H1 (cell line): ENCODE measurements around the gene ING1. TPM values are rescaled to one million over a fixed set of nuclear protein-coding genes. Genes with fewer than 3 reads are reported as not detected.
A peak's percentile ranks its signal among the peaks of the same experiment; 100 is the strongest.

ENCODE experiments used
- CBX8 ChIP-seq: fragments of 300-800, 300-1000 bp; sonication (generic); IDR thresholded peaks from 2 replicates; pipeline ENCODE4 v1.7.1; 2016; ENCODE audit warnings: low read depth, low read length, borderline replicate concordance
- CHD7 ChIP-seq: fragments of 300-600 bp; sonication (generic); IDR thresholded peaks from 2 replicates; pipeline ENCODE4 v1.7.1; 2012; ENCODE audit warnings: low read length, moderate library complexity, mild to moderate bottlenecking, inconsistent platforms; ENCODE audit not compliant: insufficient replicate concordance
- JUN ChIP-seq: IDR thresholded peaks from 2 replicates; pipeline ENCODE4 v1.6.1; 2011; ENCODE audit warnings: low read depth, mild to moderate bottlenecking, improper control_type of control experiment, low read length
- RAD21 ChIP-seq, 2 experiments: IDR thresholded peaks in 1 of 2; conservative IDR thresholded peaks in 1 of 2; 2 replicates each; pipeline ENCODE4 v1.6.1; 2011; ENCODE audit warnings: low read depth in 2 of 2, low read length in 2 of 2, improper control_type of control experiment in 1 of 2, inconsistent platforms in 1 of 2, mild to moderate bottlenecking in 1 of 2, moderate library complexity in 1 of 2
- polyA plus RNA-seq, 7 experiments: library from polyadenylated mRNA; depleted of rRNA in 3 of 7; stranded (reverse) in 5 of 7; unstranded in 2 of 7; fragments of >200 nt in 5 of 7; fragments of 200-250 nt in 2 of 7; gene quantifications; 1 replicate in 5 of 7; 2 replicates in 1 of 7; 4 replicates in 1 of 7; pipeline versions ENCODE4 v1.2.1 to v1.2.3, GENCODE V29; 2011 to 2013; ENCODE audit warnings: missing spikeins in 2 of 7, mixed read lengths in 2 of 7
- total RNA-seq: library from RNA; stranded (reverse); fragmentation: NEBNext Ultra II Directional; extraction: Animal tissue kit (Norgen Biotek cat#: 25700); gene quantifications from 2 replicates; pipeline ENCODE4 v1.2.1, GENCODE V29; 2021

The ING1 gene
- total and polyA plus RNA-seq, 2 of the 8 experiments (the other 6 are each of a cell fraction or from before 2014, with no cell fraction given), result 22.3 to 26.6 TPM

GRCh38 chr13:110677731-110678545, 35.6 kb upstream of the ING1 start (continued):
- TF ChIP-seq CHD7 (no peak), RAD21 (IDR thresholded peaks at IDR 0.05 in 1 of 2, conservative IDR thresholded peaks at IDR 0.05 in 1 of 2; ENCODE audit: low read depth in 2 of 2, low read length in 2 of 2) (peak; percentile 15 to 18; a peak in 1 of 4 replicates), CBX8 (no peak), JUN (no peak)
